B cell (primary cell): ENCODE results near the gene EEFSEC.

Experiments
- EZH2 ChIP-seq: IDR thresholded peaks from 2 replicates; pipeline ENCODE4 v1.6.1; 2012; ENCODE audit warnings: borderline replicate concordance, low read depth, mild to moderate bottlenecking, moderate library complexity, low read length; ENCODE audit not compliant: insufficient read depth, poor library complexity, severe bottlenecking
- TF ChIP-seq, protein P1 (sequence below): fragments of 200-600 bp; IDR thresholded peaks from one replicate; pipeline ENCODE4 v1.8.0; 2022; ENCODE audit warnings: antibody characterized with exemption, mild to moderate bottlenecking

DNA sequence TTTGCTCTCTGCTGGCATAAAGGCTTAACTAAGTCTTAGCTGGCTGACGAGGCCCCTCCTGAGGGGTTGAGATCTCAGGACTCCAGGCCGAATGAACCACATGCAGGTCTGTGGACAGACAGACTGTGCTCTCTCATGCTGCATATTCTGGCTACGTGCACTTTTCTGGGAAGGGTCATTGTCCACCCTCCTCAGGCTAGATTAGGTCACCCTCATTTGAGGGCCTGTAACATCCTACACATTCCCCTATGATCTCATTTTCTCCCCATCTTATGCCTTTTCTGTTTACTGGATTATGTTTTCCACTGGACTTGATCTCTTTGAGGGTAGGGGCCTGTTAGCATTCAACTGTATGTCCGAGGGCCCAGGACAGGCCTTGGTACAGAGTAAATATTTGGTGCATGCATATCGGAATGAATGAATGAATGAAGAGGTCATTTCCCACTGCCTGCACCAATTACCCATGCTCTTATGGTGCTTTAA is 13.7 kb downstream of the EEFSEC start:
- TF ChIP-seq, protein P1, sequence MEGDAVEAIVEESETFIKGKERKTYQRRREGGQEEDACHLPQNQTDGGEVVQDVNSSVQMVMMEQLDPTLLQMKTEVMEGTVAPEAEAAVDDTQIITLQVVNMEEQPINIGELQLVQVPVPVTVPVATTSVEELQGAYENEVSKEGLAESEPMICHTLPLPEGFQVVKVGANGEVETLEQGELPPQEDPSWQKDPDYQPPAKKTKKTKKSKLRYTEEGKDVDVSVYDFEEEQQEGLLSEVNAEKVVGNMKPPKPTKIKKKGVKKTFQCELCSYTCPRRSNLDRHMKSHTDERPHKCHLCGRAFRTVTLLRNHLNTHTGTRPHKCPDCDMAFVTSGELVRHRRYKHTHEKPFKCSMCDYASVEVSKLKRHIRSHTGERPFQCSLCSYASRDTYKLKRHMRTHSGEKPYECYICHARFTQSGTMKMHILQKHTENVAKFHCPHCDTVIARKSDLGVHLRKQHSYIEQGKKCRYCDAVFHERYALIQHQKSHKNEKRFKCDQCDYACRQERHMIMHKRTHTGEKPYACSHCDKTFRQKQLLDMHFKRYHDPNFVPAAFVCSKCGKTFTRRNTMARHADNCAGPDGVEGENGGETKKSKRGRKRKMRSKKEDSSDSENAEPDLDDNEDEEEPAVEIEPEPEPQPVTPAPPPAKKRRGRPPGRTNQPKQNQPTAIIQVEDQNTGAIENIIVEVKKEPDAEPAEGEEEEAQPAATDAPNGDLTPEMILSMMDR, result no peak
- TF ChIP-seq EZH2, result no peak
